ENCODE measurements around the gene TAF11. TPM values are rescaled to one million over a fixed set of nuclear protein-coding genes. Genes with fewer than 3 reads are reported as not detected.

TAF11 gene
- polyA plus RNA-seq, 3 donors, result 22.9 to 29.9 (median 26.0) TPM

- peaks cover 0 to 1% (median 0%) of the 10 kb centered on the region in 7 donors for H3K9me3 Mint-ChIP-seq
- no peaks in the 10 kb centered on the region for H3K27me3 Mint-ChIP-seq (ENCODE audit: low read depth in 3 of 3)
- DNase-seq, result no peak
- H2AFZ ChIP-seq (ENCODE audit: insufficient read depth, low read depth, low read length, poor library complexity, severe bottlenecking), result no peak overlapping the region
- no peaks in the 10 kb centered on the region for H3K9me3 ChIP-seq (replicated peaks in 1 of 2; ENCODE audit: control insufficient read depth in 1 of 2, insufficient read depth in 1 of 2, low read length in 2 of 2)
- H3K27ac ChIP-seq (ENCODE audit: low read depth in 1 of 2, low read length in 2 of 2), result no peak overlapping the region
- no peak for TF ChIP-seq CTCF (IDR thresholded peaks at IDR 0.05)
- WGBS (ENCODE audit: insufficient coverage), result 92% methylated on average over 13 of the region's 15 CpGs
- H3K4me1 Mint-ChIP-seq, result peaks cover 17% of the 10 kb centered on the region
- no peak overlapping the region for H3K4me3 ChIP-seq (replicated peaks in 1 of 3; ENCODE audit: low read depth in 2 of 3, low read length in 3 of 3)
- no peak overlapping the region for H3K4me2 ChIP-seq (replicated peaks; ENCODE audit: extremely low read depth, low read length, poor library complexity, severe bottlenecking)
- H3K27me3 ChIP-seq (ENCODE audit: control insufficient read depth in 2 of 2, insufficient read depth in 2 of 2, low read length in 2 of 2), result no peaks in the 10 kb centered on the region
- no peak overlapping the region for H3K9ac ChIP-seq (ENCODE audit: insufficient read depth, low read length, poor library complexity, severe bottlenecking)
- H3K4me3 Mint-ChIP-seq, result no peak overlapping the region
- peaks cover 16 to 17% of the 10 kb centered on the region in 2 donors for H3K4me1 ChIP-seq (ENCODE audit: control insufficient read depth in 1 of 2, insufficient read depth in 2 of 2, low read length in 2 of 2)
- no peaks in the 10 kb centered on the region for H3K79me2 ChIP-seq (ENCODE audit: insufficient read depth, low read length)
- intact Hi-C loops (cut with micrococcal nuclease), result no loop called here
- peaks cover 2 to 40% of the 10 kb centered on the region in 2 donors for H3K36me3 ChIP-seq (replicated peaks in 1 of 2; ENCODE audit: control insufficient read depth in 1 of 2, insufficient read depth in 2 of 2, low read length in 2 of 2)
- no peaks in the 10 kb centered on the region for H4K20me1 ChIP-seq (ENCODE audit: insufficient read depth, low read length)
- H3K27ac Mint-ChIP-seq, result peak overlapping the region in 4 of 7 donors; percentile 21 to 79 (median 44)
- peaks cover 43 to 54% of the 10 kb centered on the region in 2 donors for H3K36me3 Mint-ChIP-seq
Observed at GRCh38 chr6:34839666-34840352, 48.0 kb downstream of the TAF11 start.

GRCh38 chr6:34837528-34837927 is 50.3 kb downstream of the TAF11 start:
- no peak overlapping the region for H3K9ac ChIP-seq (ENCODE audit: insufficient read depth, low read length, poor library complexity, severe bottlenecking)
- no peak overlapping the region for H2AFZ ChIP-seq (ENCODE audit: insufficient read depth, low read depth, low read length, poor library complexity, severe bottlenecking)
- peaks cover 2 to 40% of the 10 kb centered on the region in 2 donors for H3K36me3 ChIP-seq (replicated peaks in 1 of 2; ENCODE audit: control insufficient read depth in 1 of 2, insufficient read depth in 2 of 2, low read length in 2 of 2)
- no peaks in the 10 kb centered on the region for H3K27me3 ChIP-seq (ENCODE audit: control insufficient read depth in 2 of 2, insufficient read depth in 2 of 2, low read length in 2 of 2)
- intact Hi-C loops (cut with micrococcal nuclease), result no loop called here
- H4K20me1 ChIP-seq (ENCODE audit: insufficient read depth, low read length), result no peaks in the 10 kb centered on the region
- no peak for TF ChIP-seq CTCF (IDR thresholded peaks at IDR 0.05)
- no peak overlapping the region for H3K4me2 ChIP-seq (replicated peaks; ENCODE audit: extremely low read depth, low read length, poor library complexity, severe bottlenecking)
- peaks cover 0 to 1% (median 0%) of the 10 kb centered on the region in 7 donors for H3K9me3 Mint-ChIP-seq
- peaks cover 23% of the 10 kb centered on the region in 2 donors for H3K4me1 ChIP-seq (ENCODE audit: control insufficient read depth in 1 of 2, insufficient read depth in 2 of 2, low read length in 2 of 2)
- peaks cover 58 to 59% of the 10 kb centered on the region in 2 donors for H3K36me3 Mint-ChIP-seq
- DNase-seq, result no peak
- H3K27me3 Mint-ChIP-seq (ENCODE audit: low read depth in 3 of 3), result no peaks in the 10 kb centered on the region
- H3K4me3 Mint-ChIP-seq, result no peak overlapping the region
- H3K27ac Mint-ChIP-seq, result peak overlapping the region in 1 of 7 donors; percentile 8
- no peak overlapping the region for H3K27ac ChIP-seq (ENCODE audit: low read depth in 1 of 2, low read length in 2 of 2)
- H3K79me2 ChIP-seq (ENCODE audit: insufficient read depth, low read length), result no peaks in the 10 kb centered on the region
- H3K4me1 Mint-ChIP-seq, result peaks cover 24% of the 10 kb centered on the region
- H3K9me3 ChIP-seq (replicated peaks in 1 of 2; ENCODE audit: control insufficient read depth in 1 of 2, insufficient read depth in 1 of 2, low read length in 2 of 2), result no peaks in the 10 kb centered on the region
- H3K4me3 ChIP-seq (replicated peaks in 1 of 3; ENCODE audit: low read depth in 2 of 3, low read length in 3 of 3), result no peak overlapping the region
